Astrocyte (in vitro differentiated cells and primary cell): Measurements from ENCODE around the gene DARS1. TPM values are rescaled to one million over a fixed set of nuclear protein-coding genes. Genes with fewer than 3 reads are reported as not detected.

Source experiments
- DNase-seq: peaks from one replicate; pipeline ENCODE4 v3.0.0-alpha.2; 2010; ENCODE audit warnings: low read depth
- FAIRE-seq: peaks from 2 replicates; lab custom pipeline; 2011; peaks lifted over from hg19 to GRCh38; lab: Jason Lieb, UNC
- H2AFZ ChIP-seq: 2 replicates; pipeline ENCODE4 v1.6.0; 2012; ENCODE audit warnings: low read depth, low read length, inconsistent platforms
- H3K27ac ChIP-seq: 2 replicates; pipeline ENCODE4 v1.5.1; 2011; ENCODE audit warnings: low read depth, low read length, inconsistent platforms
- H3K27me3 ChIP-seq: 2 replicates; pipeline ENCODE4 v1.6.0; 2011; ENCODE audit warnings: low read length, inconsistent platforms; ENCODE audit not compliant: insufficient read depth
- H3K36me3 ChIP-seq: 2 replicates; pipeline ENCODE4 v1.5.1; 2011; ENCODE audit warnings: low read length, inconsistent platforms; ENCODE audit not compliant: insufficient read depth
- H3K4me1 ChIP-seq: 2 replicates; pipeline ENCODE4 v1.5.1; 2011; ENCODE audit warnings: low read length, inconsistent platforms; ENCODE audit not compliant: insufficient read depth
- H3K4me2 ChIP-seq: 2 replicates; pipeline ENCODE4 v1.6.0; 2012; ENCODE audit warnings: low read length, inconsistent platforms
- H3K4me3 ChIP-seq: 2 replicates; pipeline ENCODE4 v1.5.1; 2011; ENCODE audit warnings: low read depth, mild to moderate bottlenecking, low read length, inconsistent platforms; ENCODE audit not compliant: insufficient read depth
- H3K79me2 ChIP-seq: 2 replicates; pipeline ENCODE4 v1.6.0; 2012; ENCODE audit warnings: mild to moderate bottlenecking, low read length, inconsistent platforms; ENCODE audit not compliant: insufficient read depth
- H3K9ac ChIP-seq: 2 replicates; pipeline ENCODE4 v1.6.0; 2012; ENCODE audit warnings: mild to moderate bottlenecking, low read length, inconsistent platforms
- H3K9me3 ChIP-seq: 2 replicates; pipeline ENCODE4 v1.5.1; 2012; ENCODE audit warnings: low read depth, mild to moderate bottlenecking, low read length, inconsistent platforms; ENCODE audit not compliant: insufficient read depth
- H4K20me1 ChIP-seq: 2 replicates; pipeline ENCODE4 v1.6.0; 2012; ENCODE audit warnings: low read length, inconsistent platforms; ENCODE audit not compliant: insufficient read depth
- H3K27ac Mint-ChIP-seq: one replicate; pipeline ENCODE4 v1.8.0; 2021; ENCODE audit warnings: mild to moderate bottlenecking, mixed read lengths; ENCODE audit not compliant: unreplicated experiment
- H3K27me3 Mint-ChIP-seq: one replicate; pipeline ENCODE4 v1.8.0; 2021; ENCODE audit warnings: low read depth, mixed read lengths; ENCODE audit not compliant: unreplicated experiment
- H3K36me3 Mint-ChIP-seq: one replicate; pipeline ENCODE4 v1.8.0; 2021; ENCODE audit warnings: low read depth, mixed read lengths; ENCODE audit not compliant: unreplicated experiment
- H3K4me1 Mint-ChIP-seq: one replicate; pipeline ENCODE4 v1.8.0; 2021; ENCODE audit warnings: low read depth, mixed read lengths; ENCODE audit not compliant: unreplicated experiment
- H3K4me3 Mint-ChIP-seq: one replicate; pipeline ENCODE4 v1.8.0; 2021; ENCODE audit warnings: mild to moderate bottlenecking, moderate library complexity, mixed read lengths; ENCODE audit not compliant: unreplicated experiment
- H3K9me3 Mint-ChIP-seq: one replicate; pipeline ENCODE4 v1.8.0; 2021; ENCODE audit warnings: mild to moderate bottlenecking, mixed read lengths; ENCODE audit not compliant: unreplicated experiment
- CTCF ChIP-seq: IDR thresholded peaks from 2 replicates; pipeline ENCODE4 v1.5.1; 2011; ENCODE audit warnings: low read depth, mild to moderate bottlenecking, inconsistent platforms, low read length, moderate library complexity; ENCODE audit not compliant: insufficient read depth
- EZH2 ChIP-seq: IDR thresholded peaks from 2 replicates; pipeline ENCODE4 v1.6.1; 2012; ENCODE audit warnings: mild to moderate bottlenecking, low read length, inconsistent platforms; ENCODE audit not compliant: insufficient read depth
- total RNA-seq: library from RNA; stranded (reverse); gene quantifications from 2 replicates; pipeline ENCODE4 v1.2.1, GENCODE V29; 2021

Gene DARS1
- total RNA-seq, 1 donor from 2014 or later = 37.9 TPM

GRCh38 chr2:135899567-135899966 lies 85.9 kb downstream of the DARS1 start:
- no peak overlapping the region for H2AFZ ChIP-seq
- TF ChIP-seq CTCF (no peak), EZH2 (no peak)
- no peak for DNase-seq
- no peak overlapping the region for H3K4me3 ChIP-seq
- Mint-ChIP-seq H3K9me3 (no peaks in the 10 kb centered on the region), H3K4me3 (no peak overlapping the region), H3K27me3 (no peaks in the 10 kb centered on the region), H3K27ac (no peak overlapping the region), H3K4me1 (peaks cover 2% of the 10 kb centered on the region), H3K36me3 (peaks cover 7% of the 10 kb centered on the region)
- no peak overlapping the region for H3K9ac ChIP-seq
- no peaks in the 10 kb centered on the region for H4K20me1 ChIP-seq
- no peaks in the 10 kb centered on the region for H3K4me1 ChIP-seq
- no peaks in the 10 kb centered on the region for H3K9me3 ChIP-seq
- H3K4me2 ChIP-seq = no peak overlapping the region
- FAIRE-seq = no peak
- H3K79me2 ChIP-seq = no peaks in the 10 kb centered on the region
- no peak overlapping the region for H3K27ac ChIP-seq
- H3K27me3 ChIP-seq = no peaks in the 10 kb centered on the region
- no peaks in the 10 kb centered on the region for H3K36me3 ChIP-seq

DNA sequence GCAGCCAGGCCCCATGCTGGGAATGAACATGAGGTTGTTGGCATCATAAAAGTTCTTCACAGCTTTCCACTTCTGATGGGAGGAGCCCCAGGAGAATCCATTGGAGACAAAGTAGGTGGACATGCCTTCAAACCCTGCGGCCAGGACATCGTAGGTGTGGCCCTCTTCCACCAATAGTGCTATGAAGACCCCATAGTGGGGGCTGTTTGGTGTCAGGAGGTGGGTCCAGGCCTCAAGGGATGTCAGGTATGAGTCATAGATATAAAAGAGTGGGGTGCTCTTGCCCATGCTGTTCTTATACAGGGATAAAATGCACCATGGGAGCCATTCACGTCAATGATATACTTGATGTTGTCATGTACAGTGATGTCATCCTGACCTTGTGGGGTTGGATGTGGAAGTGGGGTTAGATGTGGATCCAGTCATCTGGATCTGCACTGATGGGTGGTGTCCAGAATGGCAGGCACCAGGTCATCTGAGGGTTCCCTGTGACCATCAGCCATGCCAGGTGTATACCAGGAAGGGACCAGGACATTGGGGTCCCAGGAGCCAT lies 87.1 kb downstream of the DARS1 start:
- FAIRE-seq = no peak
- H4K20me1 ChIP-seq = no peaks in the 10 kb centered on the region
- H3K9ac ChIP-seq = no peak overlapping the region

More for the DNA sequence above, 87.1 kb downstream of the DARS1 start:
- DNase-seq = no peak
- H3K27me3 ChIP-seq = no peaks in the 10 kb centered on the region
- TF ChIP-seq CTCF (no peak), EZH2 (no peak)
- no peaks in the 10 kb centered on the region for H3K9me3 ChIP-seq
- Mint-ChIP-seq H3K27ac (no peak overlapping the region), H3K9me3 (no peaks in the 10 kb centered on the region), H3K4me3 (no peak overlapping the region), H3K27me3 (no peaks in the 10 kb centered on the region), H3K36me3 (peaks cover 7% of the 10 kb centered on the region), H3K4me1 (no peaks in the 10 kb centered on the region)
- no peaks in the 10 kb centered on the region for H3K4me1 ChIP-seq
- H3K4me2 ChIP-seq = no peak overlapping the region
- no peaks in the 10 kb centered on the region for H3K79me2 ChIP-seq
- H3K36me3 ChIP-seq = no peaks in the 10 kb centered on the region
- H3K27ac ChIP-seq = no peak overlapping the region
- no peak overlapping the region for H2AFZ ChIP-seq
- no peak overlapping the region for H3K4me3 ChIP-seq
